Activated T-helper 2 cell treated with anti-CD3 and anti-CD28 coated beads, Interferon-gamma antibody, Interleukin-2, Interleukin-4, amounts not matched to agents 10 μg/mL and 5 μg/mL and 100 μg/mL, durations not matched to agents 14 hours and 24 hours and 36 hours (primary cell): ENCODE measurements around the gene SLC2A8. TPM values are rescaled to one million over a fixed set of nuclear protein-coding genes. Genes with fewer than 3 reads are reported as not detected.

ENCODE experiments used
- DNase-seq: peaks from one replicate; pipeline ENCODE4 v3.0.0; 2021; ENCODE audit warnings: low spot score
- H3K27ac Mint-ChIP-seq: one replicate; pipeline ENCODE4 v1.8.0; 2021; ENCODE audit warnings: mixed read lengths
- H3K27me3 Mint-ChIP-seq: one replicate; pipeline ENCODE4 v1.8.0; 2021; ENCODE audit warnings: low read depth, mixed read lengths
- H3K36me3 Mint-ChIP-seq: one replicate; pipeline ENCODE4 v1.8.0; 2021; ENCODE audit warnings: low read depth, mixed read lengths
- H3K4me1 Mint-ChIP-seq: one replicate; pipeline ENCODE4 v1.8.0; 2021; ENCODE audit warnings: low read depth, mixed read lengths
- H3K4me3 Mint-ChIP-seq: one replicate; pipeline ENCODE4 v1.8.0; 2021; ENCODE audit warnings: low read depth, mild to moderate bottlenecking, moderate library complexity, mixed read lengths
- H3K9me3 Mint-ChIP-seq: one replicate; pipeline ENCODE4 v1.8.0; 2021; ENCODE audit warnings: mixed read lengths
- intact Hi-C: fragments of 100-400 bp; cut with micrococcal nuclease; formaldehyde crosslinking; loops from one replicate; pipeline ENCODE4 v1.15.1; 2023
- total RNA-seq: library from RNA; stranded (reverse); gene quantifications from 2 replicates; pipeline ENCODE4 v1.2.3, GENCODE V29; 2022

The SLC2A8 gene, protein sequence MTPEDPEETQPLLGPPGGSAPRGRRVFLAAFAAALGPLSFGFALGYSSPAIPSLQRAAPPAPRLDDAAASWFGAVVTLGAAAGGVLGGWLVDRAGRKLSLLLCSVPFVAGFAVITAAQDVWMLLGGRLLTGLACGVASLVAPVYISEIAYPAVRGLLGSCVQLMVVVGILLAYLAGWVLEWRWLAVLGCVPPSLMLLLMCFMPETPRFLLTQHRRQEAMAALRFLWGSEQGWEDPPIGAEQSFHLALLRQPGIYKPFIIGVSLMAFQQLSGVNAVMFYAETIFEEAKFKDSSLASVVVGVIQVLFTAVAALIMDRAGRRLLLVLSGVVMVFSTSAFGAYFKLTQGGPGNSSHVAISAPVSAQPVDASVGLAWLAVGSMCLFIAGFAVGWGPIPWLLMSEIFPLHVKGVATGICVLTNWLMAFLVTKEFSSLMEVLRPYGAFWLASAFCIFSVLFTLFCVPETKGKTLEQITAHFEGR
- total RNA-seq = 9.8 and 10.7 TPM in 2 replicates

- peaks cover 31% of the 10 kb centered on the region for H3K27me3 Mint-ChIP-seq
- H3K4me3 Mint-ChIP-seq = peak within 1 kb of the TSS; percentile 83
- intact Hi-C loops = loop anchor here (1.0 kb wide), 2 partner anchors 9 to 27 kb away; partner anchors contain the start of gene ZNF79
- H3K27ac Mint-ChIP-seq = peak within 1 kb of the TSS; percentile 69
- peak; percentile 97 for DNase-seq
- H3K4me1 Mint-ChIP-seq = peaks cover 18% of the 10 kb centered on the region
- no peaks in the 10 kb centered on the region for H3K9me3 Mint-ChIP-seq
- H3K36me3 Mint-ChIP-seq = no peaks in the 10 kb centered on the region
These were observed at the start of gene SLC2A8 for GRCh38 chr9:127396808-127397645. Gene SLC2A8, plus strand, starts transcription at chr9:127397169. Its CDS starts 62 bp downstream, at chr9:127397231.

- intact Hi-C loops = no loop called here
- no peaks in the 10 kb centered on the region for H3K4me1 Mint-ChIP-seq
- H3K36me3 Mint-ChIP-seq = no peaks in the 10 kb centered on the region
- no peak overlapping the region for H3K27ac Mint-ChIP-seq
- no peaks in the 10 kb centered on the region for H3K9me3 Mint-ChIP-seq
- DNase-seq = no peak
- H3K27me3 Mint-ChIP-seq = peaks cover 21% of the 10 kb centered on the region
- no peak overlapping the region for H3K4me3 Mint-ChIP-seq
These were observed 48.9 kb upstream of the SLC2A8 start for GRCh38 chr9:127347831-127348776.

DNA sequence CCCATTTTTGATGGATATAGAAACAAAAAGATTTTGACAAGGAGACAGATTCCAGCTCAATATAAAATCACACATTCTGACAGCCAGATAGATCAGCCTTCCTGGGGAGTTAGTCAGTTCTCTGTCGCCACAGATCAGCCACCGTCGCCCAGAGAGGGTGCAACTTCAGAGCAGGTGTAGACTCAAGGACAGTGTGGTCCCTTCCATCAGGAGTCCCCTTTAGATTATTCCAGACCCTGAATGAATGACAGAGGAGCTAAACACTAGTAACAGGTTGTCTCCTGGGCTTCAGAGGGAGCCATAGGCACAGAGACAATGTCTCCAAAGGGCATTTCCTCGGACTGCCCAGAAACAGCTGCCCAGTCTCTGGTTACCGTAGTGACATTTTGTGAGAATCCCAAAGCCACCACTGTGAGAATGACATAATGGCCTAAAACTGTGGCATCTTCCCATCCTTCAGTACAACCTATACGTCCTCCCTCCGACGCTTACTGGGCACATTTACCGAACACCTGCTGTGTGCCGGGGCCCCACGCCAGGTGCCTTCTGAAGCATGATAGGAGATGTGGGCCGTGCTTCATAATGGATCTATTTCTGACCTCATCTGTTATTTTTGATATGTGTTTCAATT is 47.4 kb upstream of the SLC2A8 start:
- no peak for DNase-seq
- no peak overlapping the region for H3K27ac Mint-ChIP-seq
- peaks cover 28% of the 10 kb centered on the region for H3K27me3 Mint-ChIP-seq
- H3K36me3 Mint-ChIP-seq = no peaks in the 10 kb centered on the region
- H3K4me1 Mint-ChIP-seq = no peaks in the 10 kb centered on the region
- H3K9me3 Mint-ChIP-seq = no peaks in the 10 kb centered on the region
- intact Hi-C loops = no loop called here
- no peak overlapping the region for H3K4me3 Mint-ChIP-seq

GRCh38 chr9:127351182-127352166 is 45.5 kb upstream of the SLC2A8 start:
- Mint-ChIP-seq H3K27me3 (peaks cover 37% of the 10 kb centered on the region), H3K9me3 (no peaks in the 10 kb centered on the region), H3K27ac (no peak overlapping the region), H3K36me3 (no peaks in the 10 kb centered on the region), H3K4me1 (no peaks in the 10 kb centered on the region), H3K4me3 (no peak overlapping the region)
- DNase-seq = no peak
- intact Hi-C loops = no loop called here

DNA sequence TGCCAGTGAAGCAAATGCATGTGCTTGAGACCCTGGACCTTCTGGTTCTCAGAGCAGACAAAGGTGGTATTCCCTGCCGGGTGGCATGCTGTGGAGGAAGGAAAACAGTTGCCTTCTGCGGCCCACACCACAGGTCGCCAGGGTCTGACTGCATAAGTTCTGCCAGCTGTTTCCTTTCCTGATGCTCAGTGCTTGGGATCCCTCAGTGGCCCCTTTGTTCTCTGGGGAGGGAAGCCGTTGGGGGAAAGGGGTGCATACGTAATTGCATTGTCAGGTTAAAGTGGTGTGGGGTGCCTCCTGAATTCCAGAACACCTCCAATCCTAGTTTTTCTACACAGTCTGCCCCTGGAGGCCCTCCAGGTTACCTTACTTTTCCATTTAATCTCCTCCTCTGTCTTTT is 43.1 kb upstream of the SLC2A8 start:
- no peak overlapping the region for H3K27ac Mint-ChIP-seq
- no peaks in the 10 kb centered on the region for H3K9me3 Mint-ChIP-seq
- no peak overlapping the region for H3K4me3 Mint-ChIP-seq
- intact Hi-C loops = no loop called here
- DNase-seq = no peak
- peaks cover 36% of the 10 kb centered on the region for H3K27me3 Mint-ChIP-seq
- no peaks in the 10 kb centered on the region for H3K4me1 Mint-ChIP-seq
- no peaks in the 10 kb centered on the region for H3K36me3 Mint-ChIP-seq

DNA sequence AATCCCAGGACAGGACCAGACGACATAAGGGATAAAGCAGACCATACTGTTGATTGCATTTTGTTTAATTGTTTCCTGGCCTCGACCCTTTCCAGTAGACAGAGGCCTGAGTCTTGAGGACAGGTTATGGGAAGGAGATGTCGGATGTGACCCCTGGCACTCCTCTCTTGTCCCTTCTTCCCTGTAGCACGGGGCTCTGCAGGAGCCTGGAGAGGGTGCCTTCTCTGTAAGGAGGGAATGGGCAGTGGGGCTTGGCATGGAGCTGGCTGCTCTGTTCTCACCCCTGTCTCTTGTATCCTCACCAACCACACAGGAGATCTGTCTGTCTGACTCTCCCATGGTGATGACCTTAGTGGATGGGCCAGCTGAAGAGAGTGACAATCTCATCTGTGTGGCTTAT is 40.1 kb upstream of the SLC2A8 start:
- H3K9me3 Mint-ChIP-seq = no peaks in the 10 kb centered on the region

GRCh38 chr9:127358023-127358535 is 38.9 kb upstream of the SLC2A8 start:
- Mint-ChIP-seq H3K4me1 (peaks cover 11% of the 10 kb centered on the region), H3K27me3 (peaks cover 24% of the 10 kb centered on the region), H3K4me3 (no peak overlapping the region), H3K36me3 (no peaks in the 10 kb centered on the region), H3K9me3 (no peaks in the 10 kb centered on the region), H3K27ac (no peak overlapping the region)
- intact Hi-C loops = no loop called here
- no peak for DNase-seq

More for the DNA sequence above, 40.1 kb upstream of the SLC2A8 start:
- Mint-ChIP-seq H3K4me3 (no peak overlapping the region), H3K27ac (no peak overlapping the region), H3K4me1 (peaks cover 8% of the 10 kb centered on the region), H3K36me3 (no peaks in the 10 kb centered on the region), H3K27me3 (peaks cover 27% of the 10 kb centered on the region)
- no peak for DNase-seq
- intact Hi-C loops = no loop called here

DNA sequence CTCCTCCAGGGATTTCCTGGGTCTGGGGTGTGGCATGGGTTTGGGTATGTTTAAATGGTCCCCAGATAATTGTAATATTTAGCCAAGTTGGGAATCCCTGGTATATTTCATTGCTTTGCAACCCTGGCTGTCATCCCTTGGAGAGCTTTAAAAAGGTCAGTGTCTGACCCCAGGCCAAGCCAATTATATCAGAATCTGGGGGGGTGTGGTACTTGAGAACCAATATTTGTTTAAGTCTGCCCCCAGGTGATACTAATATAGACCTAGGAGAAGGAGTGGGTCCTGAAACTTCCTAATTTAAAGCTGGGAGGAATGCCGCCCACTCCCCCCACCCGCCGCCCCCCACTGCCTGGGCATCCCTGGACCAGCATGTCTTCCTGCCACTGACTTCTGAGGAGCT is 38.2 kb upstream of the SLC2A8 start:
- no peak overlapping the region for H3K4me3 Mint-ChIP-seq

DNA sequence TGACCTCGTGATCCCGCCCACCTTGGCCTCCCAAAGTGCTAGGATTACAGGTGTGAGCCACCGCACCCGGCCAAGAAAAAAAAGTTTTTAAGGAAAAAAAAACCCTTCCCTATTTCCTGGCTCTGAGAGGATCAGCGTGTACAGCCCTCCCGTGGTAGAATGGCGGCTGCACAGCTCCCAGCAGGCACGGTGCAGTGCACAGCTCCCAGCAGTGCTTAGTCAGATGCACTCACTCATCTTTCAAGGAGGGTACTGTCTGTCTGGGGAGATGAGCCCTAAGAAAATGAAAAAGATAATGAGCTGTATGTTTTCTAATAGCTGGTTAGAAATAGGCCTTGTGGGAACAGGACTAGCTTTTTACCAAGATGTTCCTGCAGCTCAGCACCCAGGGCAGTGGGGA is 36.7 kb upstream of the SLC2A8 start:
- H3K27ac Mint-ChIP-seq = no peak overlapping the region
- no peak overlapping the region for H3K4me3 Mint-ChIP-seq
- no peaks in the 10 kb centered on the region for H3K9me3 Mint-ChIP-seq
- H3K27me3 Mint-ChIP-seq = peaks cover 10% of the 10 kb centered on the region
- no peak for DNase-seq
- intact Hi-C loops = no loop called here
- H3K36me3 Mint-ChIP-seq = no peaks in the 10 kb centered on the region
- H3K4me1 Mint-ChIP-seq = peaks cover 11% of the 10 kb centered on the region

More for the DNA sequence above, 38.2 kb upstream of the SLC2A8 start:
- Mint-ChIP-seq H3K27me3 (peaks cover 19% of the 10 kb centered on the region), H3K4me1 (peaks cover 11% of the 10 kb centered on the region), H3K27ac (no peak overlapping the region), H3K9me3 (no peaks in the 10 kb centered on the region), H3K36me3 (no peaks in the 10 kb centered on the region)
- no peak for DNase-seq
- intact Hi-C loops = no loop called here

DNA sequence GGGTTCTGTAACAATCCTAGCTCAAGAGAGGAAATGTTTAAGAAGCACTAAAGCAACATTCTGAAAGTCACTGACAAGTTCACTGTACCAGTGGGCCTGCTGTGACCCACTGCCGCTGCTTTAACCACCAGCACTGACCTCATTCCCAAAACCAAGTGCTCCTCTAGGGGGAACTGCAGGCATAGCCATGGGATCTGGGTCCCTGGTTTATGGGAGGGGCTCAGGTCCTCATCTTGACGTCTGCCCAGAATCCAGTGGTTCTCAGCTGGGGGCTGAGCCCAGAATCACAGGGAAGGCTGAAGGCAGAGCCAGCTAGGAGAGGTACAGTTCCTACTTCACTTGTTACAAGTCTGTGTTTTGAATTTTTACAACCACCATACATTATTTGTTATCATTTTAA is 36.1 kb upstream of the SLC2A8 start:
- Mint-ChIP-seq H3K9me3 (no peaks in the 10 kb centered on the region), H3K27ac (no peak overlapping the region), H3K36me3 (no peaks in the 10 kb centered on the region), H3K4me3 (no peak overlapping the region), H3K4me1 (peaks cover 11% of the 10 kb centered on the region), H3K27me3 (peaks cover 4% of the 10 kb centered on the region)
- no peak for DNase-seq
- intact Hi-C loops = no loop called here

DNA sequence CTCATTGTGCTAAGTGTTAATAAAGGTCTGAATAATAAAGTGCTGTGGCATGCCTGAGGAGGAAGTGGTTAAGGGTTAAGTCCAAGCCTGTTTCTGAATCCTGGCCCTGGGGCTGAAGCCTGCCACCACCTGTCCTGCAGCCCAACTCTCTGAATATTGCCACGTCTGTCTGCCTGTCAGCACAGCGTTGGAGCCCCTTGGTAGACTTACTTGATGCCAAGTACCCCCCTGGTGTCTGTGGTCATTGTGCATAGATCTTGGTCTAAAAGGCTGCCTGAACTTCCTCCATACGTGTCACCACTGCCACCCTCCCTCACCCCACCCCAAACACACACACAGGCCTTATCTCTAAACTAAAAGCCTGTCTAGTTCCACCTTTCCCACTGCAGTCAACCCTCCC is 35.4 kb upstream of the SLC2A8 start:
- no peak overlapping the region for H3K4me3 Mint-ChIP-seq
- no peak for DNase-seq
- intact Hi-C loops = no loop called here
- H3K4me1 Mint-ChIP-seq = peaks cover 11% of the 10 kb centered on the region
- H3K27me3 Mint-ChIP-seq = peaks cover 3% of the 10 kb centered on the region
- no peaks in the 10 kb centered on the region for H3K36me3 Mint-ChIP-seq
- H3K9me3 Mint-ChIP-seq = no peaks in the 10 kb centered on the region
- no peak overlapping the region for H3K27ac Mint-ChIP-seq
